ENCODE measurements around the gene GLRA3. TPM values are rescaled to one million over a fixed set of nuclear protein-coding genes. Genes with fewer than 3 reads are reported as not detected.

Gene GLRA3
- total RNA-seq: not detected in 2 replicates

GRCh38 chr4:174828845-174829701 is at the start of gene GLRA3:
TSS of gene GLRA3 (minus strand) at chr4:174829247. CDS start at chr4:174828811, 436 bp downstream.

Other genes with a start within 250 kb of the GLRA3 start
- not detected in 2 replicates for gene ADAM29, start 89.1 kb upstream of the GLRA3 start, total RNA-seq

Data from nasal cavity respiratory epithelium epithelial cell of viscerocranial mucosa (primary cell).